Endothelial cell of umbilical vein (primary cell): ENCODE results near the gene CHST11. TPM values are rescaled to one million over a fixed set of nuclear protein-coding genes. Genes with fewer than 3 reads are reported as not detected.

Experiments
- BruUV-seq: library from RNA; stranded (reverse); fragments of 400-500 nt; replicated peaks from 2 replicates; lab custom pipeline; 2021; lab: Mats Ljungman, UMichigan
- CTCF ChIA-PET: fragments of 300-600, 350-600 bp; sonication (Branson Sonifier 250); formaldehyde crosslinking; loops from one replicate; lab custom pipeline; 2021; ENCODE audit warnings: antibody characterized with exemption, inconsistent platforms; lab: Charles Lee
- POLR2A ChIA-PET: fragments of 300-600, 350-600 bp; sonication (Branson Sonifier 250); formaldehyde crosslinking; loops from one replicate; lab custom pipeline; 2021; ENCODE audit warnings: antibody characterized with exemption, inconsistent platforms; lab: Charles Lee
- DNase-seq: peaks from one replicate; pipeline ENCODE4 v3.0.0-alpha.2; 2011; ENCODE audit warnings: low read depth, low spot score
- FAIRE-seq: peaks from 2 replicates; lab custom pipeline; 2011; peaks lifted over from hg19 to GRCh38; lab: Jason Lieb, UNC
- H2AFZ ChIP-seq: 2 replicates; pipeline ENCODE4 v1.6.0; 2012; ENCODE audit warnings: low read depth, low read length, control low read depth, inconsistent platforms
- H3K27ac ChIP-seq: 2 replicates; pipeline ENCODE4 v1.5.1; 2011; ENCODE audit warnings: low read depth, mild to moderate bottlenecking, control low read depth, low read length, moderate library complexity; ENCODE audit not compliant: insufficient read depth
- H3K27me3 ChIP-seq, 2 experiments: 2 replicates each; pipeline versions ENCODE4 v1.6.0 to v1.6.1; 2011; ENCODE audit warnings: low read length in 2 of 2, mixed read lengths in 1 of 2; ENCODE audit not compliant: control insufficient read depth in 2 of 2, insufficient read depth in 2 of 2
- H3K36me3 ChIP-seq, 2 experiments: 2 replicates in 1 of 2; 3 replicates in 1 of 2; pipeline ENCODE4 v1.5.1; 2011; ENCODE audit warnings: low read length in 2 of 2, mild to moderate bottlenecking in 1 of 2, moderate library complexity in 1 of 2; ENCODE audit not compliant: control insufficient read depth in 2 of 2, insufficient read depth in 2 of 2; ENCODE audit errors: extremely low read depth in 1 of 2
- H3K4me1 ChIP-seq: 3 replicates; pipeline ENCODE4 v1.5.1; 2011; ENCODE audit warnings: mild to moderate bottlenecking, low read length; ENCODE audit not compliant: control insufficient read depth, insufficient read depth; ENCODE audit errors: extremely low read depth
- H3K4me2 ChIP-seq: 2 replicates; pipeline ENCODE4 v1.6.1; 2011; ENCODE audit warnings: low read length, control low read depth, mixed read lengths; ENCODE audit not compliant: insufficient read depth
- H3K4me3 ChIP-seq, 3 experiments: fragments of 200-600 bp in 1 of 3; sonication (generic), shearing (Covaris generic) in 1 of 3; replicated peaks in 1 of 3; 2 replicates each; pipeline ENCODE4 v1.5.1; 2011 to 2016; ENCODE audit warnings: control low read depth in 3 of 3, low read length in 3 of 3, mild to moderate bottlenecking in 2 of 3, inconsistent platforms in 1 of 3, low read depth in 1 of 3, moderate library complexity in 1 of 3; ENCODE audit not compliant: insufficient read depth in 1 of 3
- H3K79me2 ChIP-seq: 2 replicates; pipeline ENCODE4 v1.6.0; 2012; ENCODE audit warnings: low read length, inconsistent platforms; ENCODE audit not compliant: control insufficient read depth, insufficient read depth
- H3K9ac ChIP-seq: replicated peaks from 2 replicates; pipeline ENCODE3; 2011; ENCODE audit warnings: low read length, control low read depth; ENCODE audit not compliant: insufficient read depth; ENCODE audit errors: extremely low read depth
- H3K9me1 ChIP-seq: replicated peaks from 3 replicates; pipeline ENCODE4 v1.6.0; 2011; ENCODE audit warnings: mild to moderate bottlenecking, low read length; ENCODE audit not compliant: control insufficient read depth, insufficient read depth; ENCODE audit errors: extremely low read depth
- H3K9me3 ChIP-seq: replicated peaks from 2 replicates; pipeline ENCODE4 v1.5.1; 2012; ENCODE audit warnings: low read length, inconsistent platforms; ENCODE audit not compliant: control insufficient read depth, insufficient read depth
- H4K20me1 ChIP-seq: replicated peaks from 2 replicates; pipeline ENCODE3; 2011; ENCODE audit warnings: mild to moderate bottlenecking, low read length; ENCODE audit not compliant: control insufficient read depth, insufficient read depth; ENCODE audit errors: extremely low read depth
- EZH2 ChIP-seq: IDR thresholded peaks from 2 replicates; pipeline ENCODE4 v1.6.1; 2012; ENCODE audit warnings: borderline replicate concordance, low read depth, mild to moderate bottlenecking, moderate library complexity, low read length, inconsistent platforms; ENCODE audit not compliant: severe bottlenecking
- FOS ChIP-seq: IDR thresholded peaks from 2 replicates; pipeline ENCODE4 v1.6.1; 2011; ENCODE audit warnings: mild to moderate bottlenecking, low read length, moderate library complexity, borderline replicate concordance; ENCODE audit not compliant: insufficient read depth
- GATA2 ChIP-seq: IDR thresholded peaks from 2 replicates; pipeline ENCODE4 v1.7.0; 2011; ENCODE audit warnings: low read depth, mild to moderate bottlenecking, moderate library complexity, mixed read lengths, low read length; ENCODE audit not compliant: insufficient read length, insufficient read depth
- JUN ChIP-seq: IDR thresholded peaks from 2 replicates; pipeline ENCODE4 v1.6.1; 2011; ENCODE audit warnings: borderline replicate concordance, low read depth; ENCODE audit not compliant: insufficient read length, insufficient read depth
- MAX ChIP-seq: IDR thresholded peaks from 2 replicates; pipeline ENCODE4 v1.6.1; 2011; ENCODE audit not compliant: insufficient read depth, insufficient read length
- MYC ChIP-seq: IDR thresholded peaks from one replicate; pipeline ENCODE4 v1.6.1; 2011; ENCODE audit warnings: mild to moderate bottlenecking, low read depth, low read length
- POLR2A ChIP-seq: IDR thresholded peaks from 2 replicates; pipeline ENCODE4 v1.6.1; 2012; ENCODE audit warnings: low read depth, mild to moderate bottlenecking, control low read depth, low read length
- POLR2AphosphoS5 ChIP-seq: IDR thresholded peaks from 2 replicates; pipeline ENCODE4 v1.6.1; 2012; ENCODE audit warnings: low read depth, mild to moderate bottlenecking, control low read depth, low read length, moderate library complexity; ENCODE audit not compliant: insufficient read depth
- dilution Hi-C: fragments of 300-500 bp; cut with MboI; formaldehyde crosslinking; loops from one replicate; pipeline ENCODE4 v1.15.0; 2019; ENCODE audit warnings: low sequenced_read_pairs; ENCODE audit not compliant: extremely low pct_ligation_motif_present
- intact Hi-C: fragments of 100-400 bp; cut with micrococcal nuclease; formaldehyde crosslinking; loops from one replicate; pipeline ENCODE4 v1.10.0; 2022
- polyA plus RNA-seq, 4 experiments: library from polyadenylated mRNA; depleted of rRNA in 3 of 4; stranded (reverse) in 3 of 4; unstranded in 1 of 4; fragments of >200 nt; gene quantifications; 2 replicates each; pipeline versions ENCODE4 v1.2.1 to v1.2.3, GENCODE V29; 2011 to 2012; ENCODE audit warnings: missing spikeins in 1 of 4
- total RNA-seq: library from RNA; stranded (reverse); gene quantifications from 2 replicates; pipeline ENCODE4 v1.2.3, GENCODE V29; 2021
- TF ChIP-seq, protein P1 (sequence below), 2 donors: IDR thresholded peaks; 1 replicate in 1 of 2; 2 replicates in 1 of 2; pipeline ENCODE4 v1.5.1; 2011; ENCODE audit warnings: low read length in 2 of 2, mild to moderate bottlenecking in 2 of 2, moderate library complexity in 2 of 2, control low read depth in 1 of 2, inconsistent platforms in 1 of 2, low read depth in 1 of 2; ENCODE audit not compliant: insufficient read depth in 1 of 2; ENCODE audit errors: extremely low read depth in 1 of 2

The CHST11 gene
- total and polyA plus RNA-seq, 2 donors (not counting 3 experiments of a cell fraction or from before 2014, with no cell fraction given) = 19.7 to 20.9 TPM

- Histone ChIP-seq H3K9me1 (no peaks in the 10 kb centered on the region), H4K20me1 (no peaks in the 10 kb centered on the region), H3K9me3 (no peaks in the 10 kb centered on the region), H3K4me2 (no peak overlapping the region), H3K27me3 (no peaks in the 10 kb centered on the region), H3K79me2 (no peaks in the 10 kb centered on the region), H3K4me1 (no peaks in the 10 kb centered on the region), H3K9ac (no peak overlapping the region), H3K27ac (no peak overlapping the region), H3K36me3 (no peaks in the 10 kb centered on the region), H3K4me3 (no peak overlapping the region), H2AFZ (no peak overlapping the region)
- CTCF ChIA-PET = no interaction called here
- dilution Hi-C loops (no loop called here), intact Hi-C loops (no loop called here)
- BruUV-seq = no TSS peak
- no peak for FAIRE-seq
- POLR2A ChIA-PET = no interaction called here
- no peak for TF ChIP-seq POLR2AphosphoS5
- no peak for TF ChIP-seq POLR2A
- no peak for TF ChIP-seq MAX
- TF ChIP-seq, protein P1, sequence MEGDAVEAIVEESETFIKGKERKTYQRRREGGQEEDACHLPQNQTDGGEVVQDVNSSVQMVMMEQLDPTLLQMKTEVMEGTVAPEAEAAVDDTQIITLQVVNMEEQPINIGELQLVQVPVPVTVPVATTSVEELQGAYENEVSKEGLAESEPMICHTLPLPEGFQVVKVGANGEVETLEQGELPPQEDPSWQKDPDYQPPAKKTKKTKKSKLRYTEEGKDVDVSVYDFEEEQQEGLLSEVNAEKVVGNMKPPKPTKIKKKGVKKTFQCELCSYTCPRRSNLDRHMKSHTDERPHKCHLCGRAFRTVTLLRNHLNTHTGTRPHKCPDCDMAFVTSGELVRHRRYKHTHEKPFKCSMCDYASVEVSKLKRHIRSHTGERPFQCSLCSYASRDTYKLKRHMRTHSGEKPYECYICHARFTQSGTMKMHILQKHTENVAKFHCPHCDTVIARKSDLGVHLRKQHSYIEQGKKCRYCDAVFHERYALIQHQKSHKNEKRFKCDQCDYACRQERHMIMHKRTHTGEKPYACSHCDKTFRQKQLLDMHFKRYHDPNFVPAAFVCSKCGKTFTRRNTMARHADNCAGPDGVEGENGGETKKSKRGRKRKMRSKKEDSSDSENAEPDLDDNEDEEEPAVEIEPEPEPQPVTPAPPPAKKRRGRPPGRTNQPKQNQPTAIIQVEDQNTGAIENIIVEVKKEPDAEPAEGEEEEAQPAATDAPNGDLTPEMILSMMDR (IDR thresholded peaks at IDR 0.05; ENCODE audit: extremely low read depth in 1 of 2, insufficient read depth in 1 of 2, low read depth in 1 of 2, low read length in 2 of 2) = no peak
- TF ChIP-seq MYC = no peak
- no peak for TF ChIP-seq FOS
- no peak for TF ChIP-seq EZH2
- no peak for TF ChIP-seq JUN
- TF ChIP-seq GATA2 = no peak
- no peak for DNase-seq
Measured at GRCh38 chr12:104566244-104566993, 109.7 kb downstream of the CHST11 start.
